HG02970 (cell line): ENCODE data around the gene NHS.

Experiments used
- ATAC-seq: cut with Tn5 transposase; IDR thresholded peaks from one replicate; pipeline ENCODE4 v1.9.1; 2021; ENCODE audit warnings: mild to moderate bottlenecking, moderate library complexity, moderate number of reproducible peaks; ENCODE audit not compliant: unreplicated experiment, low FRiP score

The NHS gene

GRCh38 chrX:17374619-17375366 is at the start of gene NHS:
Gene NHS, plus strand, starts transcription at chrX:17375200. Its CDS starts 558 bp downstream, at chrX:17375758.
- ATAC-seq, result no peak

GRCh38 chrX:17328837-17329236 is 46.2 kb upstream of the NHS start:
- ATAC-seq, result no peak

DNA sequence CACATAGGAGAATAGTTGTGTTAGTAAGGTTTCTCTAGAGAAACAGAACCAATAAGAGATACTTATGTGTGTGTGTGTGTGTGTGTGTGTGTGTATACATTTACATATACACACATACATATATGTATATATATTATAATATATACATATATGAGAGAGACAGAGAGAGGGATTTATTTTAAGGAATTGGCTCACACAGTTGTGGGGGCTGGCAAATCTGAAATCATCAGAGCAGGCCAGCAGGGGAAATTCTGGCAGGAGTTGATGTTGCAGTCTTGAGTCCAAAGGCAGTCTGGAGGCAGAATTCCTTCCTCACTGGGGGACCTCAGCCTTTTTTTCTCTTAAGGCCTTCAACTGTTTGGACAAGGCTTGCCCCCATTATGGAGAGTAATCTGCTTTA is 38.6 kb upstream of the NHS start:
- ATAC-seq, result no peak

- no peak for ATAC-seq
These were observed 19.0 kb upstream of the NHS start for GRCh38 chrX:17355976-17356375.

GRCh38 chrX:17359500-17359899 is 15.5 kb upstream of the NHS start:
- ATAC-seq, result no peak

DNA sequence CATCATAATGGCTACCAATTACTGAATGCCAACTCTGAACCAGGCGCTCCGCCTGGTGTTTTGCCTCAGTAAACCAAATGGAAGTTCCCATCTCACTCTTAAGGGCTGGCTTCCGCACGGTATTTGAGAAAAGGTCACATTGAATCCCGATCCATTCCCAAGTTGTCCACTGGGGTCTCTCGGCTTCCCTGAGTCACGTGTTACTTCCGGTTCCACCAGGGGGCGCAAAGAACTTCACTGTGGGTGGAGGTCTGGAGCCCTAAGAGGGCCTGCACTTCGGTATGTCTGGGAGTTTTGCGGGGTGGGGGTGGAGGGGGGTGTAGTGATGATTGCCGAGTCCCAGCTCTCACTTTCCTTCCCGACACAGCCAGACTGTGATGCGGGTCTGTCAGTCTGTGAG is 13.4 kb upstream of the NHS start:
- no peak for ATAC-seq

DNA sequence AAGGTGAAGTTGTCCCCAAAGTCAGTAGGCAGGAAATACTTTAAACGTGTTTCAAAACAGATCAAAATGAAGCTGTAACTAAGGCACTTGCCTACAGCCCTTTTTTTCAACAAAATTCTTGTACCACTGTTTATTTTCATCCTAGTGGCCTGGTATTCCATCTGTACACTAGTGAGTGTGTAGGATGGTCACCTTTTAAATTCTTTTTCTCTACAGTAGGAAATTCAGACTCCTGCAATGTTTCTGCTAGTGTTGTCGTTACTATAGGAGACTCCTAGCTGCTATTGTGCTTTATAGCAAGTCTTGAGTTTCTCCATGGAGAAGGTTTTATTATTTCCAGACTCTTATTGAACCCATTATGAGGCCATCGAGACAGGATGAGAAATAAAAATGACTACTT is 7.0 kb upstream of the NHS start:
- ATAC-seq, result no peak

GRCh38 chrX:17369309-17369708 is 5.7 kb upstream of the NHS start:
- no peak for ATAC-seq

DNA sequence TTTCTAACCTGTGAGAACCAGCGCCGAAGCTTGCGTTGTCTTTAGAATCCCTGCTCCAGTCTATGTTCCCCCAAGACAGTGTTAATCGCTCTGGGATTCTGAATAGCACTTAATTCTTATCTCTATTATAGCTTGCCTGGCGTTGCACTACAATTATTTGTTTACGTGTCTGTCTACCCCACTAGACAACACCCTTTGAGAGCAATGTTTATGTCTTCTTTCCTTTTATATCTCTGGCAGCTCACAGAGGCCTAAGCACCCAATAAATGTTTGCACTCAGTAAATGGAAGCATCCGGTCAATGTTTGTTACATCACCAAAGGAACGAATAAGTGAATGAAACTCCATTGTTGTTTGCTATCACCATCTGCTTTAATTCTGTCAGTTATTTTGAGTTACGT is 4.8 kb upstream of the NHS start:
- no peak for ATAC-seq

DNA sequence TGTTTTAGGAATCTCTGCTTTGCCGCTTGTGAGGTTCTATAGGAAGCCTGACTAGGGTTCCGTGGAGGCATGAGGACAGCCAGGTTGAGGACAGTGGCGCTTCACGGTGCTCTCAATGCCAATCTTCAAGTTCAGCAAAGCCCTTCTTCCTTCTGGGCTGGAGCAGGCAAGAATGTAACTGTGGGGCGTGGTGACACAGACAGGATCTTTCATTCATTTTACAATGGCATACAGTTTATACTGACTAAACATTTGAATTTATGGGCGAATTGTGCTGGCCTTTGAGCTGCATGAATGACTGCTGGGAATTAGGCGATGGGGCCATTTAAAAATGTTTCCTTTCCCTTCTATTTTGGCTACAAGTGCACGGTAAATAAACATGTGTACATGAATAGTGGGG is 2.9 kb upstream of the NHS start:
- ATAC-seq, result no peak

GRCh38 chrX:17373337-17373736 is 1.7 kb upstream of the NHS start:
- no peak for ATAC-seq

DNA sequence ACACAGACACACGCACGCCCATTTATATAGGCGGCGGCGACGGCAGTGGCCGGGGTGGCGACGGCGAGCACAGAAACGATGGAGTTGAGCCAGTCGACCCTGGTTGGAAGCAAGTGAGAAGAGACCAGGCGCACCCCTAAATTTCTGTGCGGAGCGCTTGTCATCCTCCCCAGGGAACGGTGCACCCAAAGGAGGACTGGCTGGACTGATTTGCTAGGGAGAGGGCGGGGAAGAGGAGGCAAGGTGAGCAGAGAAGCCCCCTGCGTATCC is 302 bp downstream of the NHS start:
- ATAC-seq, result no peak

GRCh38 chrX:17375637-17376430 is 834 bp downstream of the NHS start:
- ATAC-seq, result no peak

DNA sequence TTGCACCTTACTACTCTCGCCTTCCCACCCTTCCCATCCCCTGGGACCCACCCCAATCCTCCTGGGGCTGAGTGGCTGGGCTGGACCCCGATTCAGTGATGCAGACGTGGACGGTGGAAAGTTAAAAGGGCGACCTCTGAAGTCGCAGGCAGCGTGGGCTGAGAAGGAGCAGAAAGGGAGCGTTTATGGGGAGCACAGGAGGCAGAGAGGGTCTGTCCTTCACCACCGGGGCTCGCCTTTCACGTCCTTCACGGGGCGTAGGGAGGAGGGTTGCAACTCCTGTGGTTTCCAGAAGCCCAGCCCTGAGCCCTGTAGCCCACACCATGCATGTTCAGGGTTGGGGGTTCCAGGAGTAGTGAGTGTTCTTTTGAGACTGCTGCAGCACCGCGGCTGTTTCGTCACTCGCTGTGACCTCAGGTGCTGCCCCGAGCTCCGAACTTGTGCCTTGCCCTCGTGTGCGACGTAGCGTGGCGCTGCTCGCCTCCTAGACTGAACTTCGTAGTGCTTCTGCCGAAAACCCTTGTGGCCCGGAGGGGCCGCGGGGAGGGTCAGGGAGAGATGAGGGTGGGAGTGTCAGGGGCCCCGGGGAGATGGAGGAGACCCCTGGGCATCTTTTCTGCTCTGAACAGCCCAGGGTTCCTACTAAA is 1.6 kb downstream of the NHS start:
- ATAC-seq, result no peak

GRCh38 chrX:17377091-17377717 is 2.2 kb downstream of the NHS start:
- ATAC-seq, result no peak

DNA sequence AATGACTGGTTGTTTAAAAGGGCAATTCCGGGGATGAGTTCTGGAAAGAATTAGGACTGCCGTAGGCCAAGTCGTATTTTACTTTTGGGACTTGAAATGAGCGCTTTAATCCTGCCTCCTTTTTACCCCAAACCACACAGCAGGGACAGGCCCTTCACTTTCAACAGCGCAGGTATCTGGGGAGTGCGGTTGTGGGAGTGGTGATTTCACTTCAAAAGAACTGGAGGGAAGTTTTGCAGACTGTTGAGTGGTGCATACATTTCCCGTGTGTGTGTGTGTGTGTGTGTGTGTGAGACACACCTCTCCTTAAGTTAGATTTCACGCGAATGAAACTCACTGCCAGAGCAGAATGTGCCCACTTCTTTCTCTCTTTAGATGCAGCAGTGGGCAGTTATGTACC is 2.8 kb downstream of the NHS start:
- no peak for ATAC-seq

DNA sequence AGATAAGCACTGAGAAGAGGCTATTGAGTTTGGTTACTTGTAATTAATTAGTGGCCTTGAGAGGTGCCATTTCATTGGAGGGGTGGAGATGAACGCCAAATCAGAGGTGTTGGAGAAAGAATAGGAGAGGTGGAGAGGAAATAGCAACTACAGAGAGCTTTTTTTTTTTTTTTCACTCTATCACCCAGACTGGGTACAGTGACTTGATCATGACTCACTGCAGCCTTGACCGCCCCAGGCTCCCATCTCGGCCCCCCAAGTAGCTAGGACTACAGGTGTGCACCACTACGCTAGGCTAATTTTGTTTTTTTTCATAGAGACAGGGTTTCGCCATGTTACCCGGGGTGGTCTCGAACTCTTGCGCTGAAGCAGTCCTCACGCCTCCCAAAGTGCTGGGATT is 5.2 kb downstream of the NHS start:
- ATAC-seq, result no peak

DNA sequence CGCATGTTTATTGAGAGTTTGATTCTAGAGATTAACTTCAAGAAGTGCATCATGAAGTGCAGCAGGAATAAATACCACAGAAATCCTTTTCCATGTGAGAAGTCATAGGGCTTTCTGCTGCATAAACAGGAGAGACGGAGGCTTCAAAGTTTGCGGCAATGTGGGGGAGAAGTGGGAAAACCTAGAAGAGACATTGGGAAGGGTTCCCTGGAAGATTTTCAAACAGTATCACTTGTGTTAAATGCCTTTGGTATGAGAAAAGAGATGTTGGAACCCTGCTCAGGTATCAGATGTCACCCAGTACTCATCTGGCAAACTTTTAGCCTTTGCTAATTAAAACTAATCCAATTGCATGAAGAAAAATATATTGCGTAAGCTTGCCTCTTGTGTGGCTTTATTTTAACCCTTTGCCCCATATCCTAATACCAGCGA is 15.4 kb downstream of the NHS start:
- ATAC-seq, result no peak

GRCh38 chrX:17395154-17395553 is 20.2 kb downstream of the NHS start:
- no peak for ATAC-seq

- ATAC-seq, result no peak
These were observed 22.1 kb downstream of the NHS start for GRCh38 chrX:17397074-17397473.

DNA sequence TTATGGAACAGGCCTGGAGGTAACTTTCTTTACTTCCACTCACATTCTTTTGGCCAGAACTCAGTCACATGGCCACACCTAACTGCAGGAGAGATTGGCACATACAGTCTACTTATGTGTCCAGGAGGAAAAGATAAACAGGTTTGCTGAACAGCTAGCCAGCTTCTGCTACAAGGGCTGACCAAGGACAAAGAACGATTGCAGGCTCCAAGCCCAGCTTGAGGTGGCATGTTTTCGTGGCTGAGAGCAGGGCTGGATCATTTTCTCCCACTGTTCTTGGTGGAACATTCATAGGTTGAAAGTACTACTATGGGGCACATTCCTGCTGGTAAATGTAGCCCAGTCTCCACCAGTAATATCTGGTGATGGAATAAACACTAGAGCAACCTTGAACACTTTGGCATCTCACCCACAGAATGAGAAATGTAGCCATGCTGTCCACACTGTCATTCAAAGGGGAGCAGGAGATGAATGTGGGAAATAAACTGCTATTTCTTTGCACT is 28.2 kb downstream of the NHS start:
- no peak for ATAC-seq
